Measurements from ENCODE around the gene FTCD. TPM values are rescaled to one million over a fixed set of nuclear protein-coding genes. Genes with fewer than 3 reads are reported as not detected.

FTCD gene
- total and polyA plus RNA-seq, 10 of the 15 experiments (the other 5 are each of a cell fraction or from before 2014, with no cell fraction given): 0.27 to 0.28 TPM; not detected in 8

DNA sequence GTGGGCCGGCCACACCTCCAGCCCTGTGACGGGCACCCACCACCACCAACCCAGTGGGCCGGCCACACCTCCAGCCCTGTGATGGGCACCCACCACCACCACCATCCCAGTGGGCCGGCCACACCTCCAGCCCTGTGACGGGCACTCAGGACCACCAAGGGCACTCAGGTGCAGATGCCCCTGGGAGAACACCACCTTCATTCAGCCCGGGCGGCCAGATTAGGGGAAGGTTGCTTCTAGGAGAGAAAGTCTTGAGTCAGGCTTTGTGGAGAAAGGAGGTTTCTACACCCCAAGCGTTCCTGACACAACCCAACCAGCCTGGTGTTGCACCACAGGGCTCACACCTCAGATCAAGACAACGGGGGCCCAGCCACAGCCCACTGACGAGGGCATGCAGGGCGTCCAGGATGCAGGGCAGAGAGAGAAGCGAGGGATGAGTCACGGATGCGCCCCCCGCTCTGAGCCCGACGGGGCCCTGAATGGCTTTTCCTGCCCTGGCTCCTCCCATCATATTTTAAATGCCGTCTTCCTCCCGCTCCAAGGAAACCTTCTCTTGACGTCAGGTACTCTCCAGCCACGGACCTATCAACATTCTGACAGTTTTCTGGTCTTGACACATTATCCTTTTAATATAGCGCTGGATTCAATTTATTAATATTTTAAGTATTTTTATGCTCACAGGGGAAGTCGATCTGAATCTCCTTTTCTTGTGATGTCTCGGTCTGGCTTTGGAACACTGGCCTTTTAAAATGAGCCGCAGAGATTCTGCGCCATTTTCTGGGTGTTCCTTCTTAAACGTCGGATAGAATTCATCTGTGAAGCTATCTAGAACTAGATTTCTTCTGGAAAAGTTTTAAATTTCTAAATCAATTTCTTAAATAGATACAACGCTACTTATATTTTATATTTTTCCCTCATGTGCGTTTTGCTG lies 29.5 kb upstream of the FTCD start (continued):
- TF ChIP-seq, protein P1, sequence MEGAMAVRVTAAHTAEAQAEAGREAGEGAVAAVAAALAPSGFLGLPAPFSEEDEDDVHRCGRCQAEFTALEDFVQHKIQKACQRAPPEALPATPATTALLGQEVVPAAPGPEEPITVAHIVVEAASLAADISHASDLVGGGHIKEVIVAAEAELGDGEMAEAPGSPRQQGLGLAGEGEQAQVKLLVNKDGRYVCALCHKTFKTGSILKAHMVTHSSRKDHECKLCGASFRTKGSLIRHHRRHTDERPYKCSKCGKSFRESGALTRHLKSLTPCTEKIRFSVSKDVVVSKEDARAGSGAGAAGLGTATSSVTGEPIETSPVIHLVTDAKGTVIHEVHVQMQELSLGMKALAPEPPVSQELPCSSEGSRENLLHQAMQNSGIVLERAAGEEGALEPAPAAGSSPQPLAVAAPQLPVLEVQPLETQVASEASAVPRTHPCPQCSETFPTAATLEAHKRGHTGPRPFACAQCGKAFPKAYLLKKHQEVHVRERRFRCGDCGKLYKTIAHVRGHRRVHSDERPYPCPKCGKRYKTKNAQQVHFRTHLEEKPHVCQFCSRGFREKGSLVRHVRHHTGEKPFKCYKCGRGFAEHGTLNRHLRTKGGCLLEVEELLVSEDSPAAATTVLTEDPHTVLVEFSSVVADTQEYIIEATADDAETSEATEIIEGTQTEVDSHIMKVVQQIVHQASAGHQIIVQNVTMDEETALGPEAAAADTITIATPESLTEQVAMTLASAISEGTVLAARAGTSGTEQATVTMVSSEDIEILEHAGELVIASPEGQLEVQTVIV (IDR thresholded peaks at IDR 0.05; ENCODE audit: borderline replicate concordance, partially characterized antibody): no peak
- no peak for TF ChIP-seq GABPA (IDR thresholded peaks at IDR 0.05; ENCODE audit: low read depth)
- no peak for TF ChIP-seq HDAC6 (IDR thresholded peaks at IDR 0.05; ENCODE audit: unreplicated experiment)
- no peak for TF ChIP-seq STAT1 (conservative IDR thresholded peaks at IDR 0.05)
- TF ChIP-seq, protein P2, sequence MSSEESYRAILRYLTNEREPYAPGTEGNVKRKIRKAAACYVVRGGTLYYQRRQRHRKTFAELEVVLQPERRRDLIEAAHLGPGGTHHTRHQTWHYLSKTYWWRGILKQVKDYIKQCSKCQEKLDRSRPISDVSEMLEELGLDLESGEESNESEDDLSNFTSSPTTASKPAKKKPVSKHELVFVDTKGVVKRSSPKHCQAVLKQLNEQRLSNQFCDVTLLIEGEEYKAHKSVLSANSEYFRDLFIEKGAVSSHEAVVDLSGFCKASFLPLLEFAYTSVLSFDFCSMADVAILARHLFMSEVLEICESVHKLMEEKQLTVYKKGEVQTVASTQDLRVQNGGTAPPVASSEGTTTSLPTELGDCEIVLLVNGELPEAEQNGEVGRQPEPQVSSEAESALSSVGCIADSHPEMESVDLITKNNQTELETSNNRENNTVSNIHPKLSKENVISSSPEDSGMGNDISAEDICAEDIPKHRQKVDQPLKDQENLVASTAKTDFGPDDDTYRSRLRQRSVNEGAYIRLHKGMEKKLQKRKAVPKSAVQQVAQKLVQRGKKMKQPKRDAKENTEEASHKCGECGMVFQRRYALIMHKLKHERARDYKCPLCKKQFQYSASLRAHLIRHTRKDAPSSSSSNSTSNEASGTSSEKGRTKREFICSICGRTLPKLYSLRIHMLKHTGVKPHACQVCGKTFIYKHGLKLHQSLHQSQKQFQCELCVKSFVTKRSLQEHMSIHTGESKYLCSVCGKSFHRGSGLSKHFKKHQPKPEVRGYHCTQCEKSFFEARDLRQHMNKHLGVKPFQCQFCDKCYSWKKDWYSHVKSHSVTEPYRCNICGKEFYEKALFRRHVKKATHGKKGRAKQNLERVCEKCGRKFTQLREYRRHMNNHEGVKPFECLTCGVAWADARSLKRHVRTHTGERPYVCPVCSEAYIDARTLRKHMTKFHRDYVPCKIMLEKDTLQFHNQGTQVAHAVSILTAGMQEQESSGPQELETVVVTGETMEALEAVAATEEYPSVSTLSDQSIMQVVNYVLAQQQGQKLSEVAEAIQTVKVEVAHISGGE (CRISPR knock-in tag; IDR thresholded peaks at IDR 0.05): no peak
- no peak for TF ChIP-seq TCF12 (IDR thresholded peaks at IDR 0.05; ENCODE audit: low read depth, low read length)
- no peak; a peak in 1 of 4 replicates for TF ChIP-seq IKZF2 (IDR thresholded peaks at IDR 0.05)
- no peak for TF ChIP-seq ZNF24 (IDR thresholded peaks at IDR 0.05)
- TF ChIP-seq MYB (IDR thresholded peaks at IDR 0.05; ENCODE audit: borderline replicate concordance, low read depth, low read length): no peak
- TF ChIP-seq ATF7 (IDR thresholded peaks at IDR 0.05; ENCODE audit: low read depth): no peak
- no peak for TF ChIP-seq SPI1 (IDR thresholded peaks at IDR 0.05; ENCODE audit: borderline replicate concordance, insufficient read depth, low read depth, low read length)
- TF ChIP-seq NFXL1 (IDR thresholded peaks at IDR 0.05; ENCODE audit: borderline replicate concordance): no peak
- TF ChIP-seq, protein P3, sequence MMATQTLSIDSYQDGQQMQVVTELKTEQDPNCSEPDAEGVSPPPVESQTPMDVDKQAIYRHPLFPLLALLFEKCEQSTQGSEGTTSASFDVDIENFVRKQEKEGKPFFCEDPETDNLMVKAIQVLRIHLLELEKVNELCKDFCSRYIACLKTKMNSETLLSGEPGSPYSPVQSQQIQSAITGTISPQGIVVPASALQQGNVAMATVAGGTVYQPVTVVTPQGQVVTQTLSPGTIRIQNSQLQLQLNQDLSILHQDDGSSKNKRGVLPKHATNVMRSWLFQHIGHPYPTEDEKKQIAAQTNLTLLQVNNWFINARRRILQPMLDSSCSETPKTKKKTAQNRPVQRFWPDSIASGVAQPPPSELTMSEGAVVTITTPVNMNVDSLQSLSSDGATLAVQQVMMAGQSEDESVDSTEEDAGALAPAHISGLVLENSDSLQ (IDR thresholded peaks at IDR 0.05): peak; percentile 95
- TF ChIP-seq, protein P4, sequence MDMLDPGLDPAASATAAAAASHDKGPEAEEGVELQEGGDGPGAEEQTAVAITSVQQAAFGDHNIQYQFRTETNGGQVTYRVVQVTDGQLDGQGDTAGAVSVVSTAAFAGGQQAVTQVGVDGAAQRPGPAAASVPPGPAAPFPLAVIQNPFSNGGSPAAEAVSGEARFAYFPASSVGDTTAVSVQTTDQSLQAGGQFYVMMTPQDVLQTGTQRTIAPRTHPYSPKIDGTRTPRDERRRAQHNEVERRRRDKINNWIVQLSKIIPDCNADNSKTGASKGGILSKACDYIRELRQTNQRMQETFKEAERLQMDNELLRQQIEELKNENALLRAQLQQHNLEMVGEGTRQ (IDR thresholded peaks at IDR 0.05; ENCODE audit: borderline replicate concordance, low read depth, low read length): no peak
- no peak; the same call in 1 of the 2 replicates for TF ChIP-seq NFYA (IDR thresholded peaks at IDR 0.05; ENCODE audit: borderline replicate concordance, low read depth, low read length)
- peak; percentile 22; the same call in 1 of the 2 replicates for TF ChIP-seq RB1 (IDR thresholded peaks at IDR 0.05; ENCODE audit: borderline replicate concordance)
- TF ChIP-seq RAD51 (IDR thresholded peaks at IDR 0.05): no peak
- no peak for TF ChIP-seq YBX1 (IDR thresholded peaks at IDR 0.05)
- TF ChIP-seq, protein P5, sequence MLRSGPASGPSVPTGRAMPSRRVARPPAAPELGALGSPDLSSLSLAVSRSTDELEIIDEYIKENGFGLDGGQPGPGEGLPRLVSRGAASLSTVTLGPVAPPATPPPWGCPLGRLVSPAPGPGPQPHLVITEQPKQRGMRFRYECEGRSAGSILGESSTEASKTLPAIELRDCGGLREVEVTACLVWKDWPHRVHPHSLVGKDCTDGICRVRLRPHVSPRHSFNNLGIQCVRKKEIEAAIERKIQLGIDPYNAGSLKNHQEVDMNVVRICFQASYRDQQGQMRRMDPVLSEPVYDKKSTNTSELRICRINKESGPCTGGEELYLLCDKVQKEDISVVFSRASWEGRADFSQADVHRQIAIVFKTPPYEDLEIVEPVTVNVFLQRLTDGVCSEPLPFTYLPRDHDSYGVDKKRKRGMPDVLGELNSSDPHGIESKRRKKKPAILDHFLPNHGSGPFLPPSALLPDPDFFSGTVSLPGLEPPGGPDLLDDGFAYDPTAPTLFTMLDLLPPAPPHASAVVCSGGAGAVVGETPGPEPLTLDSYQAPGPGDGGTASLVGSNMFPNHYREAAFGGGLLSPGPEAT (IDR thresholded peaks at IDR 0.05; ENCODE audit: low read depth): no peak
- 0 out of 2 replicates have a peak, but pooled peaks have one; percentile 3 for TF ChIP-seq RUNX3 (IDR thresholded peaks at IDR 0.05; ENCODE audit: low read length)

Measured in GM12878 (cell line).